A549 (cell line): ENCODE results near the gene PHRF1. TPM values are rescaled to one million over a fixed set of nuclear protein-coding genes. Genes with fewer than 3 reads are reported as not detected.
A peak's percentile ranks its signal among the peaks of the same experiment; 100 is the strongest.

Experiments used
- ATAC-seq, 2 experiments: fragments of 200-7000 bp in 1 of 2; fragments of >200 bp in 1 of 2; cut with Nextera tagmentation in 1 of 2; cut with Tn5 transposase in 1 of 2; 3 replicates each; pipeline versions ENCODE4 v1.8.0 to v1.9.1; 2018 to 2020; ENCODE audit warnings: mild to moderate bottlenecking in 1 of 2, moderate library complexity in 1 of 2
- CTCF ChIA-PET: fragments of 300-600 bp; sonication (Branson Sonifier 250); formaldehyde crosslinking; extraction: SDS; loops from one replicate; lab custom pipeline; 2021; ENCODE audit warnings: antibody characterized with exemption, inconsistent platforms; lab: Yijun Ruan, JAX
- POLR2A ChIA-PET: fragments of 350-600 bp; formaldehyde crosslinking; extraction: SDS; loops from one replicate; lab custom pipeline; 2021; ENCODE audit warnings: antibody characterized with exemption, inconsistent platforms; lab: Yijun Ruan, JAX
- DNase-seq, 2 experiments: peaks; one replicate each; pipeline versions ENCODE4 v3.0.0 to v3.0.0-alpha.2; 2011 to 2016; ENCODE audit warnings: low read depth in 1 of 2, low spot score in 1 of 2
- FAIRE-seq: peaks from 2 replicates; lab custom pipeline; 2011; peaks lifted over from hg19 to GRCh38; lab: Jason Lieb, UNC
- H3K27ac ChIP-seq, 2 experiments: fragments of >200 bp; sonication (Bioruptor Twin); formaldehyde crosslinking; 3 replicates each; pipeline ENCODE4 v1.5.1; 2016 to 2017
- H3K4me1 ChIP-seq: fragments of >200 bp; sonication (Bioruptor Twin); formaldehyde crosslinking; 3 replicates; pipeline ENCODE4 v1.6.1; 2016
- H3K4me2 ChIP-seq: fragments of >200 bp; sonication (Bioruptor Twin); formaldehyde crosslinking; 3 replicates; pipeline ENCODE4 v1.6.1; 2016
- H3K4me3 ChIP-seq: fragments of >200 bp; sonication (Bioruptor Twin); formaldehyde crosslinking; 3 replicates; pipeline ENCODE4 v1.5.1; 2016
- H3K9me3 ChIP-seq: fragments of >200 bp; sonication (Bioruptor Twin); formaldehyde crosslinking; 3 replicates; pipeline ENCODE4 v1.6.1; 2016
- BHLHE40 ChIP-seq: IDR thresholded peaks from 2 replicates; pipeline ENCODE4 v1.6.1; 2012; ENCODE audit warnings: low read depth, low read length, inconsistent platforms
- CHD2 ChIP-seq: fragments of 150-350 bp; IDR thresholded peaks from 2 replicates; pipeline ENCODE4 v1.6.1; 2014; ENCODE audit warnings: low read length; ENCODE audit not compliant: partially characterized antibody
- CHD4 ChIP-seq: fragments of 200-600 bp; sonication (generic); IDR thresholded peaks from 2 replicates; pipeline ENCODE4 v1.6.1; 2016; ENCODE audit warnings: antibody characterized with exemption, mild to moderate bottlenecking, borderline replicate concordance
- EHMT2 ChIP-seq: fragments of 200-600 bp; sonication (generic); IDR thresholded peaks from 2 replicates; pipeline ENCODE4 v1.6.1; 2016; ENCODE audit warnings: antibody characterized with exemption, low read depth, mild to moderate bottlenecking, moderate library complexity
- ELK1 ChIP-seq: fragments of 150-350 bp; IDR thresholded peaks from 2 replicates; pipeline ENCODE4 v1.6.1; 2014; ENCODE audit warnings: low read depth, mild to moderate bottlenecking, low read length
- ESRRA ChIP-seq: fragments of 150-350 bp; IDR thresholded peaks from 2 replicates; pipeline ENCODE4 v1.6.1; 2014; ENCODE audit warnings: mild to moderate bottlenecking, low read length, borderline replicate concordance
- FOSL2 ChIP-seq, 2 experiments: fragments of 450-650 bp in 1 of 2; fragments of >200 bp in 1 of 2; sonication (Bioruptor Twin) in 1 of 2; formaldehyde crosslinking; IDR thresholded peaks; 2 replicates each; pipeline versions ENCODE4 v1.5.0 to v1.6.1; 2016 to 2020; ENCODE audit warnings: mild to moderate bottlenecking in 1 of 2, moderate library complexity in 1 of 2
- HDAC2 ChIP-seq: fragments of 200-600 bp; sonication (generic); IDR thresholded peaks from 2 replicates; pipeline ENCODE4 v1.6.1; 2016
- HEYL ChIP-seq: fragments of 250-450 bp; sonication (Bioruptor Pico); IDR thresholded peaks from 2 replicates; pipeline ENCODE4 v1.8.0; 2021; ENCODE audit warnings: mild to moderate bottlenecking, moderate library complexity
- HMGXB4 ChIP-seq: fragments of 250-450 bp; sonication (Bioruptor Pico); IDR thresholded peaks from 2 replicates; pipeline ENCODE4 v1.5.0; 2021; ENCODE audit warnings: mild to moderate bottlenecking, moderate library complexity, borderline replicate concordance
- HOXB13 ChIP-seq: fragments of 250-450 bp; sonication (Bioruptor Pico); IDR thresholded peaks from 2 replicates; pipeline ENCODE4 v1.5.0; 2020; ENCODE audit warnings: low read depth, mild to moderate bottlenecking, moderate library complexity
- KDM1A ChIP-seq: fragments of 200-600 bp; sonication (generic); IDR thresholded peaks from 2 replicates; pipeline ENCODE4 v1.6.1; 2016; ENCODE audit warnings: low read depth, mild to moderate bottlenecking
- MAFK ChIP-seq: fragments of 450-650 bp; IDR thresholded peaks from 2 replicates; pipeline ENCODE4 v1.6.1; 2014; ENCODE audit not compliant: partially characterized antibody
- NFE2L2 ChIP-seq: fragments of 150-350 bp; conservative IDR thresholded peaks from 2 replicates; pipeline ENCODE4 v1.6.1; 2014; ENCODE audit warnings: low read length
- POLR2AphosphoS2 ChIP-seq: conservative IDR thresholded peaks from 2 replicates; pipeline ENCODE4 v1.6.1; 2012; ENCODE audit warnings: low read length, improper control_type of control experiment, inconsistent platforms
- REST ChIP-seq: fragments of 200-600 bp; sonication (generic); IDR thresholded peaks from 2 replicates; pipeline ENCODE4 v1.6.1; 2016; ENCODE audit warnings: antibody characterized with exemption, mild to moderate bottlenecking, moderate library complexity
- RNF2 ChIP-seq: fragments of 200-600 bp; sonication (generic); IDR thresholded peaks from 2 replicates; pipeline ENCODE4 v1.6.1; 2016; ENCODE audit warnings: low read depth, mild to moderate bottlenecking, antibody characterized with exemption, moderate library complexity, borderline replicate concordance
- SMC3 ChIP-seq: fragments of >200 bp; sonication (Bioruptor Twin); formaldehyde crosslinking; IDR thresholded peaks from 3 replicates; pipeline ENCODE4 v1.6.1; 2018; ENCODE audit warnings: inconsistent platforms
- SREBF2 ChIP-seq: fragments of 450-650 bp; IDR thresholded peaks from 2 replicates; pipeline ENCODE4 v1.6.1; 2014; ENCODE audit warnings: mild to moderate bottlenecking, moderate library complexity
- TFCP2L1 ChIP-seq: fragments of 250-450 bp; sonication (Bioruptor Pico); IDR thresholded peaks from 2 replicates; pipeline ENCODE4 v1.5.0; 2021; ENCODE audit warnings: mild to moderate bottlenecking
- ZFP36 ChIP-seq: fragments of 450-650 bp; IDR thresholded peaks from 2 replicates; pipeline ENCODE4 v1.6.1; 2014; ENCODE audit warnings: borderline replicate concordance; ENCODE audit not compliant: partially characterized antibody
- ZSCAN20 ChIP-seq: fragments of 250-450 bp; sonication (Bioruptor Pico); IDR thresholded peaks from 2 replicates; pipeline ENCODE4 v1.8.0; 2022; ENCODE audit warnings: mild to moderate bottlenecking, moderate library complexity
- WGBS: methylation state at CpG from one replicate; pipeline ENCODE4 v1.1.6; 2017; ENCODE audit errors: missing lambda C conversion rate; 5-methylcytosine and 5-hydroxymethylcytosine counted together
- polyA plus RNA-seq, 4 experiments: library from polyadenylated mRNA; depleted of rRNA in 3 of 4; stranded (reverse); fragments of >200 nt; fragmentation: RNase III in 1 of 4; extraction: RNeasy Plus Mini Kit Qiagen cat#74134 plus additional on column Dnase treatment in 1 of 4; gene quantifications; 2 replicates in 3 of 4; 3 replicates in 1 of 4; pipeline ENCODE4 v1.2.3, GENCODE V29; 2011 to 2017

The PHRF1 gene
- polyA plus RNA-seq, 2 of the 4 experiments (the other 2 are of a cell fraction), result 10.8 to 25.3 TPM

- no peak overlapping the region for H3K4me3 ChIP-seq
- FAIRE-seq (no peak), ATAC-seq (no peak), DNase-seq (no peak)
- TF ChIP-seq HOXB13 (no peak), ESRRA (no peak), ELK1 (no peak), POLR2AphosphoS2 (no peak), CHD4 (no peak), TFCP2L1 (no peak), CHD2 (no peak), SREBF2 (no peak), HDAC2 (no peak), FOSL2 (IDR thresholded peaks at IDR 0.05) (no peak), FOSL2 (CRISPR knock-in tag; IDR thresholded peaks at IDR 0.05) (no peak), EHMT2 (no peak), KDM1A (no peak), HMGXB4 (CRISPR knock-in tag) (no peak), RNF2 (no peak), REST (no peak), ZSCAN20 (CRISPR knock-in tag) (no peak), SMC3 (no peak), HEYL (no peak), ZFP36 (no peak), BHLHE40 (no peak)
- CTCF ChIA-PET, result no interaction called here
- 86% methylated on average over 12 of the region's 25 CpGs for WGBS
- POLR2A ChIA-PET, result no interaction called here
- H3K27ac ChIP-seq, result no peak overlapping the region
- H3K4me1 ChIP-seq, result peaks cover 8% of the 10 kb centered on the region; the same call in 2 of the 3 replicates
- no peak overlapping the region for H3K4me2 ChIP-seq
- H3K9me3 ChIP-seq, result no peaks in the 10 kb centered on the region
These were observed 26.1 kb upstream of the PHRF1 start for GRCh38 chr11:550021-550745.

- POLR2A ChIA-PET, result interaction anchor here (0.6 kb wide), 2 partner anchors 144 to 438 kb away, joined by 3 to 5 read pairs; partner anchors contain the start of gene DEAF1
- Histone ChIP-seq H3K9me3 (no peaks in the 10 kb centered on the region), H3K4me1 (peaks cover 13% of the 10 kb centered on the region; the same call in 2 of the 3 replicates), H3K27ac (no peak overlapping the region), H3K4me3 (no peak overlapping the region), H3K4me2 (no peak overlapping the region)
- WGBS, result no CpG with 5 or more reads among the region's 5 CpGs
- TF ChIP-seq NFE2L2 (no peak), MAFK (peak; percentile 58), SMC3 (no peak)
- no peak for FAIRE-seq
- no peak for ATAC-seq
- CTCF ChIA-PET, result interaction anchor here (1.1 to 1.2 kb wide), 2 partner anchors 15 to 20 kb away, joined by 4 read pairs; no protein-coding TSS in a partner anchor
- no peak for DNase-seq
These were observed 25.6 kb upstream of the PHRF1 start for GRCh38 chr11:550746-551085.
